HG02981 (cell line): ENCODE measurements around the gene LPAR3.
"Not testable (repeated sequence)": the region's sequence is repeated elsewhere in the genome, so short reads cannot be mapped to it uniquely, and the experiment has no call there.

Source experiments
- ATAC-seq: cut with Tn5 transposase; IDR thresholded peaks from one replicate; pipeline ENCODE4 v1.9.1; 2021; ENCODE audit warnings: mild to moderate bottlenecking, moderate library complexity; ENCODE audit not compliant: unreplicated experiment

LPAR3 gene

DNA sequence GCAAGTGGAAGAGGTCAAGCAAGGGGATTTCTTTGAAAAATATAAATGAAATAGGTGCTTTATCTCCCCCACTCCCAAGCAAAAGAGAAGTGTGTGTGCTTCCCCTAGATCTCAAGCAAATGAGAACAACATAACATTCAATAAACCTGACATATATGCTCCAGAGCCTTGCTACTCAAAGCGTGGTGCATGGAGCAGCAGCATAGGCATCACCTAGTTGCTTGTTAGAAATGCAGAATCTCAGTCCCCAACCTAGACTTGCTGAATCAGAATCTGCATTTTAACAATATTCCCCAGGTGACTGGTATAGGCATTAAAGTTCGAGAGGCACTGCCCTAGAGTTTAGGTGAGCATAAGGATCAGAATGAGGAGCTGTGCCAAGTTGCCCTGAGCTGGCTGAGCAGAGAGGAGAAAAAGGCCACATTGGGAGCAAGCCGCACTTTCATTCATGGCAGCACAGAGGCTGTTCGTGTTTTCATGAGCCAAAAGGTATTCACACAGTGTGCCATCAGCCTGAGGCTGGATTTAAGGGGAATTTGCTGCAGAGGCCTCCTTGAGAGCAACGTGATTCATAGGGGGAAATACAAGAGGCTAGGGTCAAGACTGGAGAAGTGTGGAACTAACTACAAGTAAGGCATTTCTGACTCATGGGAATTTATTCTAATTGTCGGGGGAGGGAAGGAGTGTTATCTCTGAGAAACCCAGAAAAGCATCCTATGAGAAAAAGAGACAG, 14.3 kb upstream of the LPAR3 start:
- ATAC-seq = no peak

- ATAC-seq = not testable (repeated sequence)
Measured at GRCh38 chr1:84902727-84903126, 9.7 kb upstream of the LPAR3 start.

GRCh38 chr1:84899969-84900368, 7.0 kb upstream of the LPAR3 start:
- ATAC-seq = no peak

DNA sequence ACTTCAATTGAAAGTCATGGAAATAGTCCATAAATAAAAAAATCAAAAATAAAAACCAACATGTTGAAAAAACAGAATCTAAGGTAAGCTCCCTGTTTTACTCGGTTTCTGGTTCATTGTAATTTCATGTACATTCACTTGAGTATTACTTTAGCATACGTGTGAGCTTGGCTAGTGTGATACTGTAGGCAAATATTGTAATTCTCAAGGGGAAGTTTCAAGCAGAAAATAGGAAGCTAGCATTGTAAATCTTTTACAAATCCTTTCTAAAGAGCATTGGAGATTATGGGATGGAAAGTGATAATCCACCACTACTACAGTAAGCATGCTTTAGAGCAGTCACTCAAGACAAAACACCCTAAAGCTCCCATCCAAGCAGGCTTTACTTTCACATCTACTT, 3.3 kb upstream of the LPAR3 start:
- ATAC-seq = peak; percentile 45

DNA sequence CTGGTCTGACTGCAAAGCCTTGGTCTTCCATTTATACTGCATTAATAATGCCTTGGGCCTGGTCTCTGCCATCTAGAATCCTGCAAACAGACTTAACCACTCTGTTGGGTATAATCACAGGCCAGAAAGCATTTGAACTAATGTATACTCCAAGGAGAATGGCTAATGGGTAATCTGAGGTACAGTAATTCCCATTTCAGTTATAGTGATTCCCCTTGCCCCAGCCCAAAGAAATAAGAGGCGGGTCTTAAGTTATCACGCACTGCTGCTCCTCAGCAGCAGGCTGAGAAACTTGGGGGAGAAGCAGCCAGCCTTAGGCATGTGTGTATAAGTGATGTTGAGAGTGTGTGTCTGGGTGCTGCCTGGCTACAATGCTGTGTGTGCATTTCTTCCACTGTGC, 2.4 kb downstream of the LPAR3 start:
- ATAC-seq = no peak

GRCh38 chr1:84889437-84889836, 3.6 kb downstream of the LPAR3 start:
- ATAC-seq = no peak

DNA sequence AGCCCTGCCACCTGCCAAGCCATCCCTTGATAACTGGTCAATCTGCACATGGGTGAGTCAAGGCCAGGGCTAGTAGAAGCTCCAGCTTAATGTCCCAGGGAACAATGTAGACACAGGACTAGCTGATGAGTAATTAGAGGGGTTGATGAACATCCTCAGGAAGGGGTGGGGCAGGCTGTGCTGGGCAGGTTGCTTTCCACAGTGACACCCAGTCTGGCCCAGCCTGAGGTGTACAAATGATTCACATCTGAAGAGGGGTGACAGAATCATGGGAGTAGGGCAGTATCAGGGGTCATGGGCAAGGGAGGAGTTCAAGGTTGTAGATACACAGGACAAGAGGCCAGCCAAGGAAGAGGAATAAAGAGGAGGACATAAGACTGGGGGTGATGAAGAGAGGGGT, 4.3 kb downstream of the LPAR3 start:
- ATAC-seq = no peak

- ATAC-seq = no peak
Measured at GRCh38 chr1:84887261-84887934, 5.6 kb downstream of the LPAR3 start.

- ATAC-seq = no peak
Measured at GRCh38 chr1:84885469-84885868, 7.5 kb downstream of the LPAR3 start.

GRCh38 chr1:84884671-84885389, 8.2 kb downstream of the LPAR3 start:
- ATAC-seq = no peak

GRCh38 chr1:84883286-84883685, 9.7 kb downstream of the LPAR3 start:
- ATAC-seq = no peak

GRCh38 chr1:84877592-84877991, 15.4 kb downstream of the LPAR3 start:
- no peak for ATAC-seq

GRCh38 chr1:84876353-84876752, 16.7 kb downstream of the LPAR3 start:
- no peak for ATAC-seq

- no peak for ATAC-seq
Measured at GRCh38 chr1:84873366-84873765, 19.6 kb downstream of the LPAR3 start.

- ATAC-seq = no peak
Measured at GRCh38 chr1:84872696-84873355, 20.2 kb downstream of the LPAR3 start.

DNA sequence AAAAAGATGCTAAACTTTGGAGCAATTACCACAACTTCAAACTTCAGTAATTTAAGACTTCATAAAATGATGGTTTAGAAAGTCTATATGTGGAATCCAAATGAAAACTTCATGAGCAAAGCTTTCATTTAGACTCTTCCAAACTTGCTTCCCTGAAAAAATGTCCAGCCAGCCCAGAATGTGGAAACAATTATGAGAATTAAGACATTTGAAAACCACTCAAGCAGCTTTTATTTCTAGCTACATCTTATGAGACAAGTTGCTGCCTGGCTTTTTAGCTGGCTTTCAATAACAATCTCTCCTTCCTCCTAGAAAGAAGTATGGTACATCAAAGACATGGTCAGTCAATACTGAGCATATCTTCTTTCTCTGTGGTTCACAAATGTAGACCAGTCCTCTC, 21.8 kb downstream of the LPAR3 start:
- no peak for ATAC-seq

DNA sequence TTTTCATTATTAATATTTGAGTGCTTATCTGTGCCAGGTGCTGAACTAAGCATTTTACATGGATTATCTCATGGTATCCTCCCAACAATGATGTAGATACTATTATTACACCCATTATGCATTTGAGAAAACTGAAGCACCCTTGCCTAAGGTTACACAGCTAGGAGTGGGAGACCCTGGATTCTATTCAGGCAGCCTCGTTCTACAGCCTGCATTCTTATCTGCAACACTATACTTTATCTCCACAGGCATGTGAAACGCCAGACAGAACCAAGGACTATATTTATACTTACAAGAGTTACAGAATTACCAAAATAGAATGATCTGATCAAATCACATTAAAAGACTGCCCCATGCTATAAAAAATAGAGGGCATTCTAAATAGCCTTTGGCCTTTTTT, 22.4 kb downstream of the LPAR3 start:
- no peak for ATAC-seq

- ATAC-seq = no peak
Measured at GRCh38 chr1:84869720-84870119, 23.3 kb downstream of the LPAR3 start.

DNA sequence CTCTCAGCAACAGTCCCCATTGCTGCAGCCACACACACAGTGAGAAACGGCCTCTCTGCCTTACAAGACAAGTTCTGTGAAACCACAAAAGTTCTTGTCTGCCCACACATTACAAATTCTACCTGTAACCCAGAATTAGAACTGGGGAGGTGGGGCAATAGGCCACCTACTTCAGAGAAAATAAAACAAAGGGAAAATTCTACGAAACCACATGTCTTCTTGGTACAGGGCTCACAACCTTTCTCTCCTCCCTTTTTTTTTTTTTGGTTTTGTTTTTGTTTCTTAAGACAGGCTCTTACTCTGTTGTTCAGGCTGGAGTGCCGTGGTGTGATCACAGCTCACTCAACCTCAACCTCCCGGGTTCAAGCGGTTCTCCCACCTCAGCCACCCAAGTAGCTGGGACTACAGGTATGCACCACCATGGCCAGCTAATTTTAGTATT, 30.2 kb downstream of the LPAR3 start:
- peak; percentile 81 for ATAC-seq

DNA sequence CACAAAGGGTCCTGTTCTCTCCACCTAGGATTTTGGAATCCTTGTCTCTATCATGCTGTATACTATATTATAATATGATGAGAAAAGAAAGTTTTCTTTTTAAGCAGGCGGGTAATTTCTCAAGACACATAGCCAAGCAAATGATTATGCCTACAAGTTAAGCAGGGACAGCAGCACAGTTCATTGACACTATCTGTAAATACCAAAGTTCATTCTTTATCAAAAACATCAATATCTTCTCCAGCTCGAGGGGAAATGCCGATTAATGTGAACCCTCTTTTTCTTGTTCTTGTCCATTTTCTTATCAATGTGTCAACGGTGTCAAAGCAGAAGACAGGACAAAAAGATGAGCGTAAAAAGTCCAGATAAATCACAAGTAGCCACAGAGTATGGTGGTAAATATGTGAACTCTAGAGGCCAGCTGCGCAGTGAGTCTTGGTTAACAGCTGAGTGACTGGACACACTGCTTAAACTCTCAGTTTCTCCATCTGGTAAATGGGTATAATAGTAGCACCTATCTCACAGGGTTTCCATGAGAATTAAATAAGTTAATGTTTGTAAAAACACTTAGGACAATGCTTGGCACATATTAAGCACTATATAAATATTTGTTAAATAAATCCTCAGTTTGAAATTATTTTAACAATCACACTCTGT, 30.9 kb downstream of the LPAR3 start:
- ATAC-seq = peak; percentile 12

- no peak for ATAC-seq
Measured at GRCh38 chr1:84861516-84861915, 31.5 kb downstream of the LPAR3 start.
